Superior temporal gyrus (tissue), 1 donor: ENCODE data around the gene TMEM201.
"Not testable (repeated sequence)": the region's sequence is repeated elsewhere in the genome, so short reads cannot be mapped to it uniquely, and the experiment has no call there.

ENCODE experiments used
- DNase-seq: peaks from one replicate; pipeline ENCODE4 v3.0.0-alpha.2; 2016; ENCODE audit errors: extremely low spot score

The TMEM201 gene

DNA sequence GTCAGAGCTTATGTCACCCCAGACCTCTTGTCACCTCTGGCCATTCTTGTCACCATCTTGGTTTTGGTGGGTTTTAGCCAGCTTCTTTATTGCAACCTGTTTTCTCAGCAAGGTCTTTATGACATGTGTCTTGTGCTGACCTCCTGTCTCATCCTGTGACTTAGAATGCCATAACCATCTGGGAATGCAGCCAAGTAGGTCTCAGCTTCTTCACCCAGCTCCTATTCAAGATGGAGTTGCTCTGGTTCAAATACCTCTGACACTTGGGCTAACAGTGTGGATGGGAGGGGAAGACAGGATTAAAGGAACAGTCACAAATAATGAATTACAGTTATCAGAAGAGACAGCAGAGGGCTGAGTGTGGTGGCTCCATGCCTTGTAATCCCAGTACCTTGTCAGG is 32.3 kb downstream of the TMEM201 start:
- no peak for DNase-seq

DNA sequence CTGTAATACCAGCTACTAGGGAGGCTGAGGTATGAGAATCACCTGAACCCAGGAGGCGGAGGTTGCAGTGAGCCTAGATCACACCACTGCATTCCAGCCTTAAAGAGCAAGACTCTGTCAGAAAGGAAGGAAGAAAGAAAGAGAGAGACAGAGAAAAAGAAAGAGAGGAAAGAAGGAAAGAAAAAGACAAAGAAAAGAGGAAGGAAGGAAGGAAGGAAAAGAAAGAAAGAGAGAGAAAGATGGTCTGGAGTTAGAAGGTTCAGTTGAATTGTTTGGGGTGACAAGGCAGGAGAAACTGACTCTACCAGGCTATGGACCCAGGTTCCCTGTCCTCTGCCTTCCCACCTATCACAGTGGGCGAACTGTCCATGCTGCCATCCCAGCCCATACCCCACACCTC is 35.4 kb downstream of the TMEM201 start:
- DNase-seq, result no peak

DNA sequence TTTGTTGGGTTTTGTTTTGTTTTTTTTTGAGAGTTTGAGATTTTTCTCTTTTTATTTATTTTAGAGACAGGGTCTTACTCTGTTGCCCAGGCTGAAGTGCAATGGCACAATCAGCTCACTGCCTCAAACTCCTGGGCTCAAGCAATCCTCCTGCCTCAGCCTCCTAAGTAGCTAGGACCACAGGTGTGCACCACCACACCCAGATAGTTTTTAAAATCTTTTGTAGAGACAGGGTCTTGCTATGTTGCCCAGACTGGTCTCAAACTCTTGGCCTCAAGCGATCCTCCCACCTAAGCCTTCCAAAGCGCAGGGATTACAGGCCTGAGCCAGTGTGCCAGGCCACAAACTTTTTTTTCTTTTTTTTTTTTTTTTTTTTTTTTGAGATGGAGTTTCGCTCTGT is 36.3 kb downstream of the TMEM201 start:
- DNase-seq, result not testable (repeated sequence)

DNA sequence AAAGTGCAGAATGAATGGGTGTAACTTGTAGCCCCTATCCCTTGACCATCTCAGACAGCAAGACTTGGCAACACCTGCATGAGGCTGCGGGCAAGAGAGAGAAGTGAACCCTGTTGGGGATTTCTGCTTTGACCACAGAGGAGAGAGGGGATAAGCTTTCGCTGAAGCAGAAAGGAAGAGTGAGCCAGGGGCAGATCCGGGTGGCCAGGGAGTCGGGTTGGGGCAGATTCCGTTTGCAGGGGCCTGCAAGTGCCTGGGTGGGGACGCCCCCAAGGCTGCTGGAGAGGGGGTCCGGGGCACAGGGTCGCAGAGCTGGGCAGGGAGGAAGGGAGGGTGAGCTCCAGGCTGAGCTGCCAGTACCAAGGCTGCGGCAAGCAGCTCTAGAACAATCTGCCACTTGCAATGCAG is 37.5 kb downstream of the TMEM201 start:
- no peak for DNase-seq

DNA sequence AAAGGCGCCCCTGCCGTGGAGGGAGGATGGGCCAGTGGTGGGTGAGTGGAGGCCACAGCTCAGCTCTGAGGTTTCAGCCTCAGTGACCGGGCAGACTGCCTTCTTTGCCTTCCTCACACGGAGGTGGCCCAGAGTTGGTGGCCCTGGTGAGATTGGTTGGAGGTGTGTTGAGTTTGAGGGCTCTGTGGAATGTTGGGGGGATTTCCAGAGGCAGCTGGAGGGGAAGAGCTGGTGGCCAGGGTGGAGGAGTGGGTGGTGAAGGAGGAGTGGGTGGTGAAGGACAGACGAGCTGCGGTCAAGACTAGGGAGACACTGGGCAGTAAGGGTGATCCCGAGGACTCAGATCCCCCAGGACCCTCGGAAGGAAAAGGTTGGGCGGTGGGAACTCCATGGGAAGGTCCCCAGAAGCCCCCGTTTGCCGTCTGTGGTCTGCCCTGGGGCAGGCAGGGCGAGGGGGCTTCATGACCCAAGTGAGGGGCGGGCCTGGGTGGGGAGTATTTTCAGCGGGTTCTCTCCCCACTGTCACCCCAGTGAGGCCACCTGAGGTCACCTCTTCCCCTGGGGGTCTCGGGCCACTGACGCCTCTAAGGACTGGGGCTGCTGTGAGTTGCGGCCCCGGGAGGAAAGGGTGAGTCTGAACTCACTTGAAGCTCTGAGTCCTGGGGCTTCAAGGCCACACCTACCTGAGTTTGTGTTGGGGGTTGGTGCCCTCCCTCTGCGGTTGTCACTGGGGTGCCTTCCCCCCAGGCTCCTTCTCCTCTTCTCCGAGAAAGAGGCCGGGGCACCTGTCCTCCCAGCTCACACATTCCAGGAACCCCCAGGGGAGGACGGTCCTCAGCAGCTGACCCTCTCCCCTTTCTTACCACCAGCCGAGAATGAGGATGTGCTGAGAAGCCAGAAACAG is 40.1 kb downstream of the TMEM201 start:
- no peak for DNase-seq

DNA sequence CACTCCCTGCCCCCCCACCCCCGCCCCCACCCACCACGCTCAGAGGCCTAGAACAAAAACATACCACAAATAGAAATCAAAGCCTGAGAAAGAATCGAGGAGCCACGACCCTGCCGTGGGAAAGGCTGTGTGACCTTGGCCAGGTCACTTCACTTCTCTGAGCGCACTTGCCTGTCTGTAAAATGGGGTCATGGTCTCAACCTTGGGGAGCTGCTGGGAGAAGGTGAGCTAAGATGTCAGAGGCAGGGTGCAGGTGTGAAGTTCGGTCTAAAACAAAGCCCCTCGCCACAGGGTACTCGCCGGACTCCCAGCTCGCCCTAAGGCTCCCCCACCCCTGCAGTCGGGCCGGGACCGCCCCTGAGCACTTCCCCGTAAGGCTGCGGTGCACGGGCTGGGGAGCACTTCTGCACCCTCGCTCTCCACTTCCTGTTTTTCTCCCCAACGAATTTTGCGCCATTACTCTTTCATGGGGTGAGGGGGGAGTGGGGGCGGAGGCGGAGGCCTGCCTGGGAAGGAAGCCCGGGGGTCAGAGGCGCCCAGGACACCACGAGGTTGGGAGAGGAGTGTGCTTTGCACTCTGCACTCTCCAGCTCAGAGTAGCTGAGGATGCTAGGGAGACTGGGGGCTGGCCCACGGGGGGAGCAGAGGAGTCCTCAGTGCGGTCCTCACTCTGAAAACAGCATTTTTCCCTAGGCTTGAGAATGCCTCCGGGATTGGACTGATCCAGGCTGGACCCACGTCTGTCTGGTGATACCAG is 40.9 kb downstream of the TMEM201 start:
- DNase-seq, result no peak

DNA sequence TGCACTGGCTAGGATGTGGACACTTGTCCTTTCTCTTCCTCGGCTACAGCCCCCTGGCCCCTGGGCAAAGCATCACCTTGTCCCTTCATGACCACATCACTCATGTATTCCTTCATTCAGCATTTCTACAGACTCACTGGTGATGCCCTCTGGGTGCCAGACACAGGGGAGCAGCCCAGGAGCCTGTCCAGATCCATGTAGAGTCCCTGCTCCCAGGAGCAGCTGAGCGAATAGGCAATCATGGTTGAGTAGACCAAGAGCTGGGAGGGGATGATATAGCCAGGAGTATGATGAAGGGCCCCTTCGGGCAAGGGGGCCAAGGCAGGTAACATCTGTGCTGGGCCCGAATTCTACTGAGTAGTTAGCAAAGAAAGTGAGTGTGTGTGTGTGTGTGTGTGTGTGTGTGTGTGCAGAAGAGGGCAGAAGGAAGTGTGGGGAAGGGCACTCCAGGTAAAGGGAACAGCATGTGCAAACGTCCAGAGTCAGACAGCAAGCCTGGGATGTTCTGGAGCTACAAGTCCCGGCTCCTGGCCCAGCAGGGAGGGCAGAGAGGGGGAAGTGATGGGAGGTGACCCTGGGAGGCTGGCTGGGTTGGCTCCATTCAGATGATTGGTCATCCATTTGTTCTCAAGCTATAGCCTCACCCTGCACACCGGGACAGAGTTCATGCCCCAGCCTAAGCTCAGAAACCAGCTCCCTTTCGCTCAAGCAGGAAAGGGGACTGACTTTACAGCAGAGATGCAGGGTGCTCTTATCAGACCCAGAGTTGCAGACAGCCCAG is 41.8 kb downstream of the TMEM201 start:
- no peak for DNase-seq

DNA sequence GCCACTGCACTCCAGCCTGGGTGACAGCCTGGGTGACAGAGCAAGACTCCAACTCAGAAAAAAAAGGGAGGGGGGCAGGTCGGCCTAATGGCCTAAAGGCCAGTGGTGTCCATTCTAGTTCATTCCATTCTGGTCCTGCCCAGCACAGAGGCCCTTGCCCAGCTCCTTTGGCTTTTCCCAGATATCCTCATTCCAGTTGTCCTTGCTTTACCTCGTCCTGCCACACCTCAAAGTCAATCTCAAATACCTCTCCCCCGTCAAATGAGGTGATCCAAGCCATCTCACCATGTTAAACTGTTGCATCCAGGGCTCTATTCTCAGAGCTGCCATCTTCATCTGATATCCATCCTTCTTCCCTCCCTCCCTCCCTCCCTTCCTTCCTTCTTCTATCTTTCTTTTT is 42.9 kb downstream of the TMEM201 start:
- DNase-seq, result no peak

DNA sequence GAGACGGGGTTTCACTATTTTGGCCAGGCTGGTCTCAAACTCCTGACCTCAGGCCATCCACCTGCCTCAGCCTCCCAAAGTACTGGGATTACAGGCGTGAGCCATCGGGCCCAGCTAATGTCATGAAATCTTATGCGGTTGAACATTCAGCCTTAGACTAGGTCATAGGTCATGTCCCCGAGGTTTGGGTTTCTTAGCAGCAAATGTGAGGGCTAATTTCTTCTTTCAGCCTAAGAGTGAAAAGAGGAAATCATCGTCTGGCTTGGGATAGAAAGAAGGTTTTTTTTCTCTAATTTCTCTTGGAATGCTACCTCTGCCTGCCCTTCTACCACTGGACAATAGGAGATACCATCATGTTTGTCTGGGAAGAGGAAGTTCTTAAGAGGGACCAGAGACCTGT is 44.8 kb downstream of the TMEM201 start:
- no peak for DNase-seq

DNA sequence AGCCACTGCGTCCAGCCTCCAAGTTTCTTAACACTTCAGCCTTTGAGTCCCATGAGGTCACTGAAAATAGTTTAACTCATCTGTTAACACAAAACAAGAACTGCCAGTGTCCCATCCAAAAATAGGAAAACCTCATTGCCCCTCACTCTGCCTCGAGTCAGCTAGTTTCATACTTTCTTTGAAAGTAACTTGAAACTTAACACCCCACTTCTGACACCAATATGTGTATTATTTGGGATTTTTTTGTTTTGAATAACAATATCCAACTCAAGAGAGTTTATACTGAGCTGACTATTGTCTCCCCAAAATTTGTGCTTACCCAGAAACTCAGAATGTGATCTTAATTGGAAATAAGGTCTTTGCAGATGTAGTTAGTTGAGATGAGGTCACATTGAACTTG is 45.9 kb downstream of the TMEM201 start:
- no peak for DNase-seq

DNA sequence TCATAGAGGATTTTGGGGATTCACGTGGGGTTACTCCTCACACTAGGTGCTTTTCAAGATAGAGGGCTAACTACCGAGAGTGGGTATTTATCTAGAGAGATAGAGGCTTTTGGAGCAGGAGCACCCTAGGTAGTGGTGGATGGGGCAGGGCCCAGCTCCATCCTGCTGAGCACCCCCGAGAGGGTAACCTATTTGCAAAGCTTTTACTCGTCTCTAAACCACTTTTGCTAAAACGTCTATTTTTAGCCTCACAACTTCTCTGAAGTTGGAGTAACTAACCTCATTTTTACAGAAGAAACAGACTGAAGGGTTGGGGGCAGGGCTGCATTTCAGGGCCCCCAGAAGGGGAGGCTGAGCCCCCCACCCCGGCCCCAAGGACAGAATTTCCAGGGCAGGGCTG is 50.5 kb downstream of the TMEM201 start:
- no peak for DNase-seq

DNA sequence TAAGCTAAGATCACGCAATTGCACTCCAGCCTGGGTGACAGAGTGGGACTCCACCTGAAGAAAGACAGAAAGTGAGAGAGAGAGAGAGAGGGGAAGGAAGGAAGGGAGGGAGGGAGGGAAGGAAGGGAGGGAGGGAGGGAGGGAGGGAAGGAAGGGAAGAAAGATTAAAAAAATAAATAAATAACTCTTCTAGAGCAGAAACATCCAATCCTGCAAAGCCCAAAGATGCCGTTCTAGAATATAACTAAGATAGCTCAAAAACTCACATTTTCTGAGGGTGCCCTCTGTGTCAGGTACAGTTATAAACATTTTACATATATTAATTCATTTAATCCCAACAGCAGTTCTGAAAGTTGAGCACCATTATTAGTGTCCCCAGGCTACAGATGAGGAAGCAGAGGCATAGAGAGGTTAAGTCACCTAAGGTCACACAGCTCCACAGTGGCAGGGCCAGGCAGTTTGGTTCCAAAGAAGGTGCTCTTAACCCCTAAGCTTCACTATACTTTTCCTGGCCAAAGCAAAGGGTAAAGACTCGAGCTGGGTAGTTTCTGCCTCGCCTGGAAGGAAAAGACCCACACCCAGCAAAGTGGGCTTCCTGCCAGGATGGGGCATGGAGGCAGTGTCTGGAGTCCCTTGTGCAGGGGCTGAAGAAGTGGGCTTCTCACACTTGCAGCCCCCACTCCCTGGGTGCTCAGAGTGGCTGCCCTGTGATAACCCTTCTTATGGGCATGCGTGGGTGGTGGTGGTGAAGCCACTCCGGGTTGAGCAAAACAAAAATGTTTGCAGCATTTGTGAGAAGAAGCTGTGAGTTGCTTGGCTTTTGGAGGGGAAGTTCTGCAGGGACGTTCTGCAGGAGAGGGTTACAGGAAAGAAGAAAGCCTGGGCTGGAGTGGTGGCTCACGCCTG is 54.9 kb downstream of the TMEM201 start:
- DNase-seq, result no peak

DNA sequence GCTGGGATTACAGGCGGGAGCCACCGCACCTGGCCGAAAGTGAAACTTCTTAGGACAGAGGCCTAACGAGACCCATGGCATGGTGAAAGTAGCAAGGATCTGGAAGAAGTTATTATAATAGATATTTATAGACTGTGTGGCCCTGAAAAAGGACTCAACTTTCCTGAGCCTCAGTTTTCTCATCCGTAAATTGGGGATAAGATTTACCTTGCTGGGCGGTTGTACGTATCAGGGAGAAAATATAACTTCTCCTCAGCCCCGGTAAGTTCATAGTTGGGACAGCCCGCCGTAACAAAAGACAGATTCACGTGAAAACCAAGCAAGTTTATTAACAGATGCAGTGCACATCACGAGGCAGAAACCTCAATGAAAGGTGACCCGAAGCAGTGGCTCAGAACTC is 57.3 kb downstream of the TMEM201 start:
- DNase-seq, result no peak

DNA sequence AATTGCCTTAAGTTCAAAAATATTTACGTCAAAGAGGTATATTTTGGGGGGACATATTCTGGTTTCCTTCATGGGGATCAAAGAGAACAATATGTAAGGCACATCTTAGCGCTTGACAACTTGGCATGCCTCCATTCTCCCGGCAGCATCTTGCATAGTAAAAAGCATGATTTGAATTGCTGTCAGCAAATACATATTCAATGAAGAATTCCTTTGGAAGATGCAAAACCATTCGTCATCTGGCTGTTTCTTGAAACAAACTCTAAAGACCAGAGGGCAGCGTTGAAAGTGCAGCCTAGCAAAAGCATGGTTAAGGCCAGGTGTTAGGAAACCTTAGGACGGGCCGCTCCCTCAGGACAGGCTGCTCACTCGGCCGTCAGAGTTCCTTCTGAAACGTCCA is 59.5 kb downstream of the TMEM201 start:
- no peak for DNase-seq

DNA sequence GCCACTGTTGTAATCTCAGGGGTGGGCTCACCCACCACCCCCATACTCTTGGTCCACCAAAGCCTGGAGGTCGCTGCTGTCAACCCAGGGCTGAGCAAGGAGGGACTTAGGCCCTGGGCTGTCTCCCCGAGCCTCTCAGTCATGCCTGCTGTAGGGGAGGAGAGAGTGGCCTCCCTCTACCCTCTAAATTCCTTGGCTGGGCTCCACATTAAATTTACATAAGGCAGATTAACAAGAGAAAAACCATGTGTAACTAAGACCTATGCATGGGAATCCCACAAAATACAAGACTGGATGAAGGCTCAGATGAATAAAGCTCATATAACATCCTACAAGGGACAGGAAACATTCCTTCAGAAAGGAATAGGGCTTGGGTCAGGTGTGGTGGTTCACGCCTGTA is 61.1 kb downstream of the TMEM201 start:
- DNase-seq, result no peak

DNA sequence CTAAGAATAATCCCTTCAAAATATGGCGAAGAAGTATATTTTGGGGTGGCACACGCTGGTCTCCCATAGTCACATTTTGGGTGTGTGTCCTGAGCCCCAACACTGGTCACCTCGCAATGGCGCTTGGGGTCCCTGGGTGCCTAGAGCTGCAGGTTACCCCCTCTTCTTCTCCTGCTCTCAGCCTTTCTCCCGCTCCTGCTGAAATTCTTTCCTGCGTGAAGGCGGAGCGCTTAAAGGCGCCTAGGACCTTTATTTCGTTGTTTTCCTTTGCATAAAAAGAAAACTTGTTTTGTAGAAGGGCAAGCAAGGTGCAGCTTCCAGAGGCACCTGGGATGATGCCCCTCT is 62.5 kb downstream of the TMEM201 start:
- DNase-seq, result no peak

DNA sequence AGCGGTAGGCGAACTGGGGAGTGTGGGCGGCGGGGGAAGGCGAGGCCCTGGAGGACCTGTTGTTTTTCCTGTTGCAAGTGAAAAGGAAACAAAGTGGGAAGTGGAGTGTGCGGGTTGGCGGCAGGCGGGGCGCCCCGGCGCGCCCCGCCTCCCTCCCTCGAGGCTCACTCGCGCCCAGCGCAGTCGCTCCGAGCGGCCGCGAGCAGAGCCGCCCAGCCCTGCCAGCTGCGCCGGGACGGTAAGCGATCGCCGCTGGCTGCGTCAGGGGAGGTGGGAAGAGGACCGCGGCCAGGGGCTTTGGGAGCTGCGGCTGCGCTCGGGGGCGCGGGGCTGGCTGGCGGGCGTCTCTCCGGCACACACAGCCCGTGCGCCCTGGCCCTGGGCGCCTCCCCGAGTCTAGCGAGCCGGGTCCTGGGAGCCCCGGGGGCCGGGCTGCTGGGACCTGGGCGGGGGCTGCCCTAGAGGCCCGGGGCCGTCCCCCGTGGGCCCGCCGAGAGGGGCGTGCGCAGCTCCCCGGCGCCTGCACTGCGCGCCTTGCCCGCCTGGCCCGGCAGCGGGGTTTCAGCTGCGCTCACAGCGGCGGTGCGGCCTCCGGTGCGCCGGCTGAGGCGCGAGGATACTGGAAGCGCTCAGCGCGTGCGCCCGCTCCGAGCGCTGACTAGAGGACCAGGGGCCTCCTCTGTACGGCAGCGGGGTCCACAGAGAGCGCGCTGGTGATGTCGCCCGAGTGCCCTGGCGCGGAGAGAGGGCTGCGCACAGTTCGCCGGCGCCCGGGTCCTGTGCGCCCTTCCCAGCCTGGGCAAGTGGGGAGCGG is 63.1 kb downstream of the TMEM201 start, which contains the start of gene PIK3CD:
Gene PIK3CD, plus strand, starts transcription at position 167 of the 814 bp plus-strand sequence. CDS start 58,725 bp downstream, outside the sequence.
- DNase-seq, result no peak

DNA sequence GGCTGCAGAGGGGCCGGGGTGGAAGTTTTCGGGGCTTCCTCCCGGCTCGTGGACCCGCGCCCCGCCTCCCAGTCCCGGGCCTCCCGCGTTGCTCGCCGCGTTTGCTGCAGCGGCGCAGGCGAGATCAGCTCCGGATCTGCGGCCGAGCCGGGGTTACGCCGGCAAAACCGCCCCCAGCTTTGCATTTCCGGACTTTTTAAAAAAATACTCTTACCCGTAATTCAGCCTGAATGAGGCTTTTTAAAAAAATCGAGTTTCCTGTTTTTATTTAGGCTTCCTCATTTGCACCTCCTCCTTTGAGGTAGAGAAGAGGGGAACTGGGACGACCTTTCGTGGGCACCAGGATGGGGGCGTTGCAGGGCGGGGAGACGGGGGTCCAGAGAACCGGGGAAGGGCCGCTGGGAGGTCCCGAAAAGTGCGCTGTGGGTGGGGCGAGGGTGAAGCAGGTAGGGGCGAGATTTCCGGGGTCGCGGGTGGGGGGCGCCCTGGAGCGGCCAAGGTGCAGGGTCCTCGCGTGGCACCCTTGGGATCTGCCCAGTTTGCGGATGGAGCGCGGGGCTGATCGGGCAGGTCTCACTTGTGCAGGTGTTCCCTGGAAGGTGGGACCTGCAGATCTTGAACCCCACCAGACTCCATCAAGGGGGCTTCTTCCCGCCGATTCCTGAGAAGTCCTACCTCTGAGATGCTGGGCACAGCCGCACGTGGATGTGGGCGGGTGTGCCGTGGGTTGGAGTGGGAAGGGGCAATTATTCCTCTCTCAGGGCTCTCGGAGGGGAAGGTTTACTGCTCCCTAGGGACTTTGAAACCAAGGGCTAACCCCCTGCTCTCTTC is 63.9 kb downstream of the TMEM201 start:
- DNase-seq, result no peak

DNA sequence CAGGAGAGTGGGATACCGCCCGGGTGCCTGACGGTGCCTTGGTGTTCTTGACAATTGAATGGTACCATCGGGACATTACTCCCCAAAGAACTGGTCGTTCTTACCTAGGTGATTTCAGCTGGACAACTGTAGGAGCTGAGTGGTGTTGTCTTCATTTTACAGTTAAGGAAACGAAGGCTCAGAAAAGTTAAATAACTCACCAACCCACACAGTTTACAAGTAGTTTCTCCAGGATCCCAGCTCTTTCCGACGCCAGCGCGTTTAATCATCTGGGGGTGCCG is 64.4 kb downstream of the TMEM201 start:
- no peak for DNase-seq
